ENCODE results near the gene WWP2. TPM values are rescaled to one million over a fixed set of nuclear protein-coding genes. Genes with fewer than 3 reads are reported as not detected.

Gene WWP2
- total RNA-seq, 1 donor from 2014 or later: 38.8 TPM

DNA sequence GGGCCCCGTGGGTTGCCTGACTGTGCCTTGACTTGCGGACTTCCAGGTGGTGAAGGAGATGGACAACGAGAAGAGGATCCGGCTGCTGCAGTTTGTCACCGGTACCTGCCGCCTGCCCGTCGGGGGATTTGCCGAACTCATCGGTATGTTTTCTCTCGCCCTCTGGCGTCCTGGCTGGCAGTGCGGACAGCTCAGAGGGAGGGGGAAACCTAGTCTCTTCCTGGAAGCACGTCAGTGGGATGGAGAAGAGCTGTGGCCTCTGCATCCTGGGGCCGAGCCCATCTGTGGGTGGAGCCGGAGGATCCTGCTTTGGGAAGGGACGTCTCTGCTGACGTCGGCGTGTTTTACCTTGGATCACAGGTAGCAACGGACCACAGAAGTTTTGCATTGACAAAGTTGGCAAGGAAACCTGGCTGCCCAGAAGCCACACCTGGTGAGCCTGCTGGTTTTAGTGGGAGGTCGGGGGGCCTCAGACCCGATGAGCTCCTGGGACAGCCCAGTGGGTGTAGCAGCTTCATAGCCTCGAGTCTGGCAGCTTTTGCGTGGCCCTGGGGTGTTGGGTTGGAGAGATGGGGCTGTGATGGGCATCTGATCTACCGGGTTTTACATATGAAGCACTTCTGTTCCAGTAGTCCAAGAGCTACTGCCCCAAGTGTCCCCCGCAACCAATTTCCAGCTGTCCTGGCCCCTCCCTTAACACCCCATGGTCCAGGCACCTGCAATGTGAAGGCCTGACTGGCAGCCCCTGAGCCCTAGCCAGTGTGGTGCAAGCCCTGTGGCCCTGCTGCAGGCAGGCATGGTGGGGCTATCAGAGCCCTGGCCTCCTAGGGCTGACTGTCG lies 177.1 kb downstream of the WWP2 start:
- no peak overlapping the region for H3K4me3 Mint-ChIP-seq
- H3K36me3 Mint-ChIP-seq: peaks cover 11% of the 10 kb centered on the region
- H3K27me3 Mint-ChIP-seq: no peaks in the 10 kb centered on the region
- TF ChIP-seq, protein P1, sequence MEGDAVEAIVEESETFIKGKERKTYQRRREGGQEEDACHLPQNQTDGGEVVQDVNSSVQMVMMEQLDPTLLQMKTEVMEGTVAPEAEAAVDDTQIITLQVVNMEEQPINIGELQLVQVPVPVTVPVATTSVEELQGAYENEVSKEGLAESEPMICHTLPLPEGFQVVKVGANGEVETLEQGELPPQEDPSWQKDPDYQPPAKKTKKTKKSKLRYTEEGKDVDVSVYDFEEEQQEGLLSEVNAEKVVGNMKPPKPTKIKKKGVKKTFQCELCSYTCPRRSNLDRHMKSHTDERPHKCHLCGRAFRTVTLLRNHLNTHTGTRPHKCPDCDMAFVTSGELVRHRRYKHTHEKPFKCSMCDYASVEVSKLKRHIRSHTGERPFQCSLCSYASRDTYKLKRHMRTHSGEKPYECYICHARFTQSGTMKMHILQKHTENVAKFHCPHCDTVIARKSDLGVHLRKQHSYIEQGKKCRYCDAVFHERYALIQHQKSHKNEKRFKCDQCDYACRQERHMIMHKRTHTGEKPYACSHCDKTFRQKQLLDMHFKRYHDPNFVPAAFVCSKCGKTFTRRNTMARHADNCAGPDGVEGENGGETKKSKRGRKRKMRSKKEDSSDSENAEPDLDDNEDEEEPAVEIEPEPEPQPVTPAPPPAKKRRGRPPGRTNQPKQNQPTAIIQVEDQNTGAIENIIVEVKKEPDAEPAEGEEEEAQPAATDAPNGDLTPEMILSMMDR (conservative IDR thresholded peaks at IDR 0.05): no peak
- H3K27ac Mint-ChIP-seq: no peak overlapping the region
- no peaks in the 10 kb centered on the region for H3K9me3 Mint-ChIP-seq
- H3K4me1 Mint-ChIP-seq (ENCODE audit: unreplicated experiment): peaks cover 6% of the 10 kb centered on the region
- no peak for DNase-seq (ENCODE audit: extremely low spot score, unreplicated experiment)

DNA sequence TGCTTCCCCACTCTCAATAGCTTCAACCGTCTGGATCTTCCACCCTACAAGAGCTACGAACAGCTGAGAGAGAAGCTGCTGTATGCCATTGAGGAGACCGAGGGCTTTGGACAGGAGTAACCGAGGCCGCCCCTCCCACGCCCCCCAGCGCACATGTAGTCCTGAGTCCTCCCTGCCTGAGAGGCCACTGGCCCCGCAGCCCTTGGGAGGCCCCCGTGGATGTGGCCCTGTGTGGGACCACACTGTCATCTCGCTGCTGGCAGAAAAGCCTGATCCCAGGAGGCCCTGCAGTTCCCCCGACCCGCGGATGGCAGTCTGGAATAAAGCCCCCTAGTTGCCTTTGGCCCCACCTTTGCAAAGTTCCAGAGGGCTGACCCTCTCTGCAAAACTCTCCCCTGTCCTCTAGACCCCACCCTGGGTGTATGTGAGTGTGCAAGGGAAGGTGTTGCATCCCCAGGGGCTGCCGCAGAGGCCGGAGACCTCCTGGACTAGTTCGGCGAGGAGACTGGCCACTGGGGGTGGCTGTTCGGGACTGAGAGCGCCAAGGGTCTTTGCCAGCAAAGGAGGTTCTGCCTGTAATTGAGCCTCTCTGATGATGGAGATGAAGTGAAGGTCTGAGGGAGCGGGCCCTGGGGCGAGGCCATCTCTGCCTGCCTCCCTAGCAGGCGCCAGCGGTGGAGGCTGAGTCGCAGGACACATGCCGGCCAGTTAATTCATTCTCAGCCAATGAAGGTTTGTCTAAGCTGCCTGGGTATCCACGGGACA lies 177.9 kb downstream of the WWP2 start:
- H3K27ac Mint-ChIP-seq: no peak overlapping the region

DNA sequence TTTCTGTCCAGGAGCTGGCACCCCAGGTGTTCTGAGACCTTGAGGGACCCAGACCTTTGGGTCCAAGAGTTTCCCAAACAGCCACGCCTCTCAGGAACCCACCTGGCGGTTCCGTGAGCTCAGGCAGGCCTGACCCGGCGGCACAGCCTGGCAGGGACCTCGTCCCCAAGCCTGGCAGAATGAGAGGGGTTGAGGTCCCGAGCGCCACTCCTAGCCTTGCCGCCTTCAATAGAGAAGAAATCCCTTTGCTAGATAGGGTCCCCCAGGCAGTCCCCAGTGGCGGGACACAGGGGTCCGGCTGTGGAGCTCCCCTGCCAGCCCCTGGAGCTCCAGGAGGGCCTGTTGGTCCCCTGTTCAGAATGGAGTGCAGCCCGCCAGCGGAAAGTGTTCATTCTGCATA lies 178.5 kb downstream of the WWP2 start:
- no peak for DNase-seq (ENCODE audit: extremely low spot score, unreplicated experiment)
- Mint-ChIP-seq H3K4me1 (ENCODE audit: unreplicated experiment) (peaks cover 6% of the 10 kb centered on the region), H3K27me3 (no peaks in the 10 kb centered on the region), H3K27ac (no peak overlapping the region), H3K9me3 (no peaks in the 10 kb centered on the region), H3K36me3 (peaks cover 11% of the 10 kb centered on the region), H3K4me3 (no peak overlapping the region)
- TF ChIP-seq, protein P1 (conservative IDR thresholded peaks at IDR 0.05): no peak

More for the DNA sequence above, 177.9 kb downstream of the WWP2 start:
- no peak for DNase-seq (ENCODE audit: extremely low spot score, unreplicated experiment)
- TF ChIP-seq, protein P1 (conservative IDR thresholded peaks at IDR 0.05): no peak
- Mint-ChIP-seq H3K27me3 (no peaks in the 10 kb centered on the region), H3K9me3 (no peaks in the 10 kb centered on the region), H3K4me1 (ENCODE audit: unreplicated experiment) (peaks cover 6% of the 10 kb centered on the region), H3K4me3 (no peak overlapping the region), H3K36me3 (peaks cover 11% of the 10 kb centered on the region)

DNA sequence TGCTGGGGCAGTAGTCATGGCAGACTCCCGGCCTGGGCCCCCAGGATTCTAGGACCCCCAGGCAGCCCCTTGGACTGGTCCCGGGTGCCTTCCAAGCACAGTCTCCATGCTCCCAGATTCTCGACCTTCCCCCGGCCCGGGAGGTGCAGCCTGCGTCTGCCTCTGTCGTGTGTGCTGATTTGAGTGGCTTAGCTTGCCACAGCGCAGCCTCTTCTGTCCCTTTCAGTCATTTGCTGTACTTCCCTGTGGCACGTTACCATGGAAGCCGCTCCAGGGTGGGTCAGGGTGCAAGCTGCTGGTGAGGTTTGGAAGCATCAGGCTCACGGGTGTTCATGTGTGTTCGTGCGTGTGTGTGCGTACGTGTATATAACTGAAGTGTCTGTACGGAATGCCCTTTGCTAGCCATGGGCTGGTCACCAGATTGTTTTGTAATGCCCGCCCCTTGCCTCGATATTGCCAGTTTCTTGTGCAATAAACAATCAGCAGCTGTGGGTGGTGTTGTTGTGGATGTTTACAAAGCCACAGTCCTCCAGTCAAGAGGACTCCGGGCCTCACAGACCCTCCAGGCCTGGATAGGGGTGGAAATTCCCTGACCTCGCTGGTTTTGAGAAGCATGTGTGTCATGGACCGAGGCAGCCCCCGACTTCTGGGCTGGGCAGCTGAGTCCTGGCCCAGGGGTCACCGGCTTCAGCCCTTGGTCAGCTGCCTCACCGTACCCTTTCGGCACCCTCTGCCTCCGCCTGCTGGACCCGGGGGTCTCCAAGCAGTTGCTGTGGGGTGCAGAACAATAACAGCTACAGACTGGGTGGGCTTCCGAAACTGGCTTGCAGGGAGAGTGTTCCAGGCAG lies 179.3 kb downstream of the WWP2 start:
- peaks cover 6% of the 10 kb centered on the region for H3K4me1 Mint-ChIP-seq (ENCODE audit: unreplicated experiment)
- H3K36me3 Mint-ChIP-seq: peaks cover 7% of the 10 kb centered on the region
- no peaks in the 10 kb centered on the region for H3K27me3 Mint-ChIP-seq
- no peak for DNase-seq (ENCODE audit: extremely low spot score, unreplicated experiment)
- TF ChIP-seq, protein P1 (conservative IDR thresholded peaks at IDR 0.05): no peak
- H3K4me3 Mint-ChIP-seq: peak overlapping the region; percentile 39
- H3K27ac Mint-ChIP-seq: no peak overlapping the region
- no peaks in the 10 kb centered on the region for H3K9me3 Mint-ChIP-seq

DNA sequence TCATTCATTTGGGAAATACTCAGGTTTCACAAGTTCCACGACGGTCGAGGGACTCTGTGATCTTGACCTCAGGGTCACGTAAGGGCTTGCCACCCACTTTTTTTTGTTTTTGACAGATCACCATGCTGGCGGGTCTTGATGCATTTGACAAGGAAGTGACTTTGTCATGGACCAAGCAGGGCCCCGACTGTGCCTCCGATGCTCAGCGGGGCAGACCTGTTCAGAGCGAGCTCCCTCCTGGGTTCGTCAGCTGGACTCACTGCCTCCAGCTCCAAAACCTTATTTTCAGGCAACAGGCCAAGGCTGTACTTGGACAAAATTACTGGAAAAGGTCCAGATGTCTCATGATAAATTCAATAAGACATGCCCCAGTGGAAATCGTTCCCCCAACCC lies 180.0 kb downstream of the WWP2 start:
- TF ChIP-seq, protein P1 (conservative IDR thresholded peaks at IDR 0.05): no peak
- no peak for DNase-seq (ENCODE audit: extremely low spot score, unreplicated experiment)
- Mint-ChIP-seq H3K36me3 (peaks cover 7% of the 10 kb centered on the region), H3K4me1 (ENCODE audit: unreplicated experiment) (peaks cover 6% of the 10 kb centered on the region), H3K9me3 (no peaks in the 10 kb centered on the region), H3K27ac (no peak overlapping the region), H3K4me3 (no peak overlapping the region), H3K27me3 (no peaks in the 10 kb centered on the region)
